NCI-H446 (cell line): ENCODE results near the gene PBXIP1.
A peak's percentile ranks its signal among the peaks of the same experiment; 100 is the strongest.
"Not testable (repeated sequence)": the region's sequence is repeated elsewhere in the genome, so short reads cannot be mapped to it uniquely, and the experiment has no call there.

ENCODE experiments used
- DNase-seq, 2 experiments: peaks; one replicate each; lab custom pipeline; 2025; lab: John Stamatoyannopoulos, UW

The PBXIP1 gene

DNA sequence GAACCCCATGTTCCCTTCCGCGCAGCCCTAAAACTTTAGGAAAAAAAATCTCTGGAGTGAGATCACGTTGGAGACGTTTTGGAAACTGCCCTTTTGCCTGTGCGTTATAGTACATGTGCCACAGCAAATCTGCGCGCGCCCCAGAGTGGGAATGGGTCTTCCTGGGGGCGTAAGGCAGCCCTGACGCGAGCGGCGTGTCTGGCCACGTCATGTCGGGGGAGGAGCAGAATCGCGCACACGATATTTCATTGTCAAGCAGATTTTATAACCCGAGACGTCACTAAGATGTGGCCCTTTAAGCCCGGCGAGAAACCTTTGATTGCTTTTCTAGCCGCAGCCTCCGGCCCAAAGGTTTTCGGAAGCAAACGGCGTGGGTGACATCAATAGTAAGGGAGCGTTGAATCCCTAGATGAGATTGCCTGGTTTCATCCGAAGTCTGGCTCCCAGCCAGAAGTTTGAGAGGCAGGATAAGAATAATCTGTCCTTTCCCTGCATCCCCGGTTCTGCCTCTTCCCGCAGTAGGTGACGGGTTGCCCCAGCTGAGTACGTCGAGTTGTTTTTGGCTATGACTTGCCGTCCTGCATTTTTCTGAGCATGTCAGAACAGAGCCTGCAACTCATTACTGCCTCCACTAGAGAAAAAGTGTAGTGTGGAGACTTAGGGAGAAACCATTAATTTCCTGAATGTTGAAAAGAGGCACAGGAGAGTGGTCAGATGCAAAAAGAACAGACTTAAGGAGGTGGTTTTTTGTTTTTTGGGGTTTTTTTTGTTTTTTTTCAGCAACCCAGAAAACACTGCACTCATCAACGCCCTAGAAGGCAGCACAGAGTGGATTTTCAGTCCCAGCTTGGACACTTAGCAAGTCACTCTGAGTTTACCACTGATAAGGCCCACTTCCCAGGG lies 18.6 kb downstream of the PBXIP1 start:
- DNase-seq: peak; percentile 95 to 98

DNA sequence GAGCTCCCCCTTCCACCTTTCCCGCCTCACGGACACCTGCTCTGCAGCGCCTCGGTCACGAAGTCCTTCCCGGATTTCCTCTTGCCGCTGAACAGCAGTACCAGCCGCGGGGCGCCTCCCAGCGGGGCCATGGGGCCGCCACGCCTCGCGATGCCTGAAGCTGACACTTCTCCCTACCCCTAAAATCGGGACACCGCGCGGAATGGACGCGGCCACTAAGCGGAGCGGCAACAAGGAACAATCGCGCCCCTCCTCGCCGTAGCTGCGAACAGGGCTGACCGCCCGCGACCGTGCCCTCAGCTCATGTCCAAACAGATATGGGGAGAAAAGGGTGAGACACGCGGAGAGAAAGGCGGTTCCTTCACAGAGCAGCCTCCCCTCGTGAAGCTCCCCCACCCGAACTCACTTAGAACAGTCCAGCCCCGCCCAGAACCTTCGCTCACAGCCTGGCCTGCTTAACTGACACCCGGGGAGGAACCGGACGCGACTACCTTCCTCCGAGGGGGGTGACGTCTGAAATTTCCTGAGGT lies 19.3 kb downstream of the PBXIP1 start, which contains the start of gene PMVK:
Gene PMVK (minus strand): TSS at position 165 of the 530 bp plus-strand sequence. CDS start 34 bp downstream, at position 131.
- peak; percentile 96 to 98 for DNase-seq

DNA sequence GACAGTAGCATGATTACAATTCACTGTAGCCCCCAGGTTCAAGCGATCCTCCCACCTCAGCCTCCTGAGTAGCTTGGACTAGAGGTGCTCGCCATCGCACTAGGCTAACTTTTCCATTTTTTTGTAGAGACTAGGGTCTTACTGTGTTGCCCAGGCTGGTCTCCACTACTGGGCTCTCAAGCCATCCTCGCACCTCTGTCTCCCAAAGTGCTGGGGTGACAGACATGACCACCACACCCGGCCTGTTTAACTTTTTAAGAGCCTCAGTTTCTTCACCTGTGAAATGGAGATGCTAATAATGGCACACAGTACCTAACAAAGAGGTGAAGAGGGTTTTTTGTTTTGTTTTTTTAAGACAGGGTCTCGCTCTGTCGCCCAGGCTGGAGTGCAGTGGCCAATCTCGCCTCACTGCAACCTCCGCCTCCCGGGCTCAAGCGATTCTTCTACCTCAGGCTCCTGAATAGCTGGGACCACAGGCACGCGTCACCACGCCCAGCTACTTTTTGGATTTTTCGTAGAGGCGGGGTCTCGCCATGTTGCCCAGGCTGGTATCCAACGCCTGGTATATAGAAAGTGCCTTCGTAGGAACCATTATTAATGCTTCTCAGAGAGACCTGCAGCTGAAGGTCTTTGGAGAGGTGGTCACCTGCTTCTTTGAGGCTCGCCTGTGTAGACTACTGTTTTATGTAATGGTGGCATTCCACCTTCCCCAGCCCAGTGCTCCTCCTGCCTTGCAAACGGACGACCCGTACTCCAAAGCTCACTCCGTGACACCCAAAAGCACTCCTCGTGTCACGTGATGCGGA lies 19.9 kb downstream of the PBXIP1 start:
- DNase-seq: no peak

DNA sequence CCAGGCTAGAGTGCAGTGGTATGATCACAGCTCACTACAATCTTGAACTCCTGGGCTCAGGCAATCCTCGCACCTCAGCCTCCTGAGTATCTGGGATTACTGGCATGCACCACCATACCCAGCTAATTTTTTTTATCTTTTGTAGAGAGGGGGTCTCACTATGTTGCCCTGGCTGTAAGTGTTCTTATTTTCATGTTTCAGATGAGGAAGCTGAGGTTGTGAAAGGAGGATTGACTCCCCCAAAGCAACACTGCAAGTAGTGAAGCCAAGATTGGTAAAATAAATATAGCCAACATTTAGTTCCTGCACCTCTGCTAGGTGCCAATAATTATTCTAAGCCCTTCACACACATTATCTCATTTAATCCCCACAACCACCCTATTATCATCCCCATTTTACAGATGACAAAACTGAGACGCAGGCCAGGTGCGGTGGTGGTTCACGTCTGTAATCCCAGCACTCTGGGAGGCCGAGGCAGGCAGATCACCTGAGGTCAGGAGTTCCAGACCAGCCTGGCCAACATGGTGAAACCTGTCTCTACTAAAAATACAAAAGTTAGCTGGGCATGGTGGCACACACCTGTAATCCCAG lies 21.4 kb downstream of the PBXIP1 start:
- DNase-seq: no peak

DNA sequence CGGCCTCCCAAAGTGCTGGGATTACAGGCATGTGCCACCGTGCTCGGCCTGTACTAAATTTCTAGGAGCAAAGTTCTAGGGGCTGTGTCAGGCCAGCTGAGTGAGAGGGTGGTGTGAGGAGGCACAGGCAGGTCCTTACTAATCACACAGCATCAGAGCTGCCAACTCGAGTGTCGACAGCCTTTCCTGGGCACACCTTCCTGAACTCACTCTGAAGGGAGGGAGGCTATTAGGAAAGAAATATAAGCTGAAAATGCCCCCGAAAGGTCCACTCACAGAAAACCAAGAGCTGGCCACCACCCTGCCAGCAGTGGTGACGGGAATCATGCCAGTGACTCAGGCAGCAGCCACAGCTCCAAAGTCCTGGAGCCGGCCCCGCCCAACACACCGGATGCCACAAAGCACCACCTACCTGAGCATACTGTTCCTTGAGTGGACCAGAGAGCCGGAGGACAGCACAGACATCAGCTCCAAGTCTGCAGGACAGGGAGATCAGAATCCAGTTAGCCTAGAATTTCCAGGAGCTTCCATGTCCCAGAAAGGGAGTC lies 23.9 kb downstream of the PBXIP1 start:
- no peak for DNase-seq

DNA sequence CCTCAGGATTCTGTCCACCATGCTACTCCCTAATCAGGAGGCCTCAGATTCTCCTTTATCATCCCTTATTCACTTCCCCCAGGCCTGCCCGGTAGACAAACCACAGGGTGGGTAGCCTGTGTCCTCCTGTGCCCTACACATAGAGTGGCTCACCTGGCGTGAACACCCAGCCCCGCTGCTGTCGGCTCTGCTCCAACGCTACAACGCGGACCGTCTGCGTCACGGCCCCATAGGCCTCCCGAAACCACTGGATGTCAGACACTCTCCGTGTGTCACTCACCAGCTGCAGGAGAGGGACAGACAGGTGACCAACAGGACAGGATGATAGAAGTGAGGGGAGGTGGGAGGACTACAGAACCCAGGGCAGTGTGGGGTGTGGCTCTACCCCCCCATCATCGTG lies 29.7 kb downstream of the PBXIP1 start:
- DNase-seq: no peak

DNA sequence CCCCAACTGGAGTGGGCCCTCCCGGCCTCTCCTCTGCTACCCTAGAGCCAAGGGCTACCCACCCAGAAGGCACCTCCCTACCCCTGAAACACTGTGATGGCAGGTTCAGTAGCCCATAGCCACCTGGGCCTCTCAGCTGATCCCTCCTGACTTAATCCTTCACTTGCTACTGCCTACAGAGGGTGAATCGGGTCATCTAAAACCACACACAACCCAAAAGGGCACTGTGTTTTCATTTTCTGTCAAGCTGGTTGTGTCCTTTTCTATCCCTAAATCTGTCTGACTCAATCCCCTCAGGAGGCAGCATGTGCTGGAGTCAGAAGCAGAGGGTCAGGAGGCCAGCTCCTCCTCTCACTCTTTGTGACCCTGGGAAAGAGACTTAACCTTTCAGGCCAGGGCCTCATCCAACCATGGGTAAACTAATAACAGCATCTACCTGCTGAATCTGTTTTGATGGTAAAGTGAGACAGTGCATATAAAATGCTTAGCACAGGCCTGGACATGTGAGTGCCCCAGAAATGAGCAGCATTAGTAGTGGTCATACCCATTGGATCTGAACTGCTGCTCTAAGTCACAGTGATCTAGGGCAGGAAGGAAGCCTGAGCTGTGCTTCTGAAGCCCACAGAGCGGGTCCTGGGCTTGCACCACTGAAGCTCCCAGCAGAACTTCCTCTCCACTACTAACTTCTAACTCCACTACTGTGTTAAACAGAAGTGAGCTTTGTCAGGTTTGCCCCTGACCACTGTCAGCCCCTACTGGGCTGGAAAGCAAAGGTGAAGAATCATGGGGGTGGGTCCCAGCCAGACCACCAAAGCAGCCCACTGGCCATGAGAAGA lies 30.3 kb downstream of the PBXIP1 start:
- DNase-seq: no peak

DNA sequence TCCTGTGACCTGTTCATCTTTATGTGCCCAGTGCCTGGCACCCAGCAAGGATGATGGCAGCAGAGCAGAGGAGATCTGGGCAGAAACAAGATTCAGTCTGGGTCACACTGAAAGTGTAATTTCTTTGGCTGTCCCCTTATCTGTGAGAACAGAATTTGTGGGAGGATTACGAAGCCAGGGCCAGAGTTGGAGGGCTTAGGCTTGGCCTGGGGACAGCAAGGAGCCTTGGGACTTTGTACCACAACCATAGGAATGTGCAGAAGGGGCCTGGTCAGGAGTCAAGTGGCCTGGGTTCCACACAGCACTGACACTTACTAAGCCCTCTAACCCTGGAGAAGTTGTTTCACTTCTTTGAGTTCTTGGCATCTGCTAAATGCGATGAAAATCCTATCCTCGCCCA lies 32.2 kb downstream of the PBXIP1 start:
- DNase-seq: no peak

DNA sequence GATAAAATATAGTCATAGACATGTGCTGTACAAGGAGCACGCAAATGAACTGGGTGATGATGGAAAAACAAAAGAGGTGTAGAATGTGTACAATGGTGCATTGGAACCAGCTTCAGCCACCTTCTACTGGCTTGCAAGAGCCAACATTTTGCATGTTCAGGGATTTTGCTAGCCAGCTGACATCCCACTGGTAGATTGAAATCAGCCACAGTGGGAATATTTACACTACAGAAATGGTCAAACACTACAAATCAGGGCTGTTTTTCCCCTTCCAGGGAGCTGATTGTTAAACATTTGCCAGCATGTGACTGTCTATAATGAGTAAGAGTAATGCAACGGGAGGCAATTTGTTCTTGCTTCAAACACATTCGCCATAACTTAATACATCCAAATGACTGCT lies 42.6 kb downstream of the PBXIP1 start:
- no peak for DNase-seq

DNA sequence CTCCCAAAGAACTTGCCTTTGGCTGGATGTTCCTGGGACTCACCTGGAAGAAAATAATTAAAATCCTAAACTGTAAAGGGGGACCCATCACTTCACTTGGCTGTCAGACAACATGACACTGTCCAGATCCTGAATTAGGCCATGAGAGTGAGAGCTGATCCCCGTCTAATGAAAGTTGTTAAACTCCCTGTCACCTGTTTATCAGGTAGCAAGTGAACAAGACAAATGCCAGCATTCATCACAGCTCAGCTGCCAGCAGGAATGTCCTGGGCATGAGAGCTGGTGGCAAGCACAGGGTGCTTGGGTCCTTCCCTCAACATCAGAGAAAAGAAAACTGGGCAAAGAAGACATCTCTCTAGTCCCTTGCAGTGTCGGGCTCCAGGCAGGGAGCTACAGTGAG lies 43.1 kb downstream of the PBXIP1 start:
- no peak for DNase-seq

DNA sequence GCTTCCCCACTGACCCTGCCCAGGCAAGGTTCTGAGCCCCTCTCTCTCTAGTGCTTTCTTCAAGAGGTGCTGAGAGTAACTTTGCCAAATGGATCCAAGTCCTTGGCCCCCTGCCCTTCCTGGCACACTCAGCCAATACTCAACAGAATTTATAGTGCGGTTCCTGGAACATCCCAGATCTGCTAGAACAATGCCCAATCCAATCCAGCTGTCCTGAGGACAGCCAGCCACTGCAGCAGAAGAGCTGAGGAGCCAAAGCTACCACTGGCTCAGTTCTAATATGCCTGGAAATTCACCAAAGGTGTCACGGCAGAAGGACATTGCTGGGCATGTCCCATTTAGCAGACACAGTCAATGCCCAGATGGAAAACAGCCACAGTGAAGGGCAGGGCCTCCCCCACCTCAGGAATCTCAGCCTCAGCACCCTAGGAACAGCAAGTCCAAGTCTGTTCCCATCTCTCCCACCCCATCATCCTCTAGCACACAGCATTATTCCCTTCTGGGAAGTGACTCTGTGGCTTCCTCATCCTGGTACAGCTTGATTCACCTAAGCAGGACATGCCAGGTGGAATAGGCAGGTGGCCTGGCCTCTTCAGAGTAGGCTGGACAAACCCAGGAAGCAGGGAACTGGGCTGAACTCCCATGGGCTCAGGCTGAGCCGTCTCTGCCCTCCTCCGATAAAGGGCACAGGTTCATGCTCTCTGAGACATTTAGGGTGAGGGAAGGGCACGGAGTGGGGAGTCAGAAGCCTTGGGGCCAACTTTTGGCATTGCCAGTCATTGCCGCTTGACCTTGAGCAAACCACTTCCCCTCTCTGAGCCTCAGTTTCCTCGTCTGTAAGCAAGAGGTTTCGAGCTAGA lies 44.0 kb downstream of the PBXIP1 start:
- peak; percentile 11 to 36 for DNase-seq

DNA sequence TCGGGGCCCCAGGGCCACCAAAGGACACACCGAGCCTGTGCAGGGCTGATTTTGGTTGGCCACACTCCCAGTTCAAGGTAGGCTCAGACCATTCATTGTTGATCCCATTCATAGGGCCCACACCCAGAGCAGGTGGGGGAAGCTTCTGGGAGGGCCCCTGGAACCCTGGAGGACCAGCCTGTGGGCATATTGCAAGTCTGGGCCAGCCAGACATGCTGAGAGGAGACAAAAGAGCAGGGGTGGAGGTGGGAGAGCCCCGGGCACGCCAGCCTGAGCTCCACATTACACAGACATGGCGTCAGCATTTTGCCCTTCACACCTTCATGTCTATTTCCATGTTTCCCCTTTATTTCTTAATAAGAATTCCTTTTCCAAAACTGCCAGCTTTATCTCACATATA lies 45.0 kb downstream of the PBXIP1 start:
- DNase-seq: no peak

DNA sequence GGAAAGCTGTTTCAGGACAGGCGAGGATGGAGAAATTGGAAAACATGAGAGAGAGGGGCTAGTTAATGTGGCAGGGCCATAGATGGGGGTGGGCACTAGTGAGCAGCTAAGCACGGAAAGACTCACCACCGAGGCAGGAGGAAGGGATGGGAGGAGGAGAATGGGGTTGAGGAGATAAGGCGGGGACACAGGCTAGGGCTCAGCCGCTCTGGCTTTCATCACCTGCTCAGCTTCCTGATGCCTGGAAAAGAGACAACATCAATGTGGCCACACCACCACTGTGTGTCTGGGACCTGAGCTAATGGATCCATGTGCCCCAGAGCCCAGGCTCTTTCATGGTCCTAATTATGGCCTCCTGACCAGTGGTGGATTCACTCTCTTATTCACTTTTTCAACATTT lies 47.0 kb downstream of the PBXIP1 start:
- DNase-seq: no peak

DNA sequence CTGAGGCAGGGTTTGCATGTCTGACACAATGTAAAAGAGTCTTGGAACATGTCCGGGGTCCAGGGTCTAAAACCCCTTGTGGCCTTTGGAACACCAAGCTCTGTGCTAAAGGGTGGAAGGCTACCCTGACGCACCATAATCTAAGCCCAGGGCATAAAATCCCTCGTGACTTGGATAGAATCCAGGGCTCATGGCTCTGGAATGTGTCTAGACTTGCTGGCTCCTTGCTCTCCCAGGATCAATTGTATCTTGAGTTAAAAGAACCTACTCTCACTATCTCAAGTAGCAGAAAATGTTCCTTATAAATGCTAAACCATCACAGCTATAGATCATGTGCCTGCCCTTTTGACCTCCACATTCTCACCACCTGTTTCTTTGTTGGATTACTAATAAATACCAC lies 47.8 kb downstream of the PBXIP1 start:
- not testable (repeated sequence) for DNase-seq

DNA sequence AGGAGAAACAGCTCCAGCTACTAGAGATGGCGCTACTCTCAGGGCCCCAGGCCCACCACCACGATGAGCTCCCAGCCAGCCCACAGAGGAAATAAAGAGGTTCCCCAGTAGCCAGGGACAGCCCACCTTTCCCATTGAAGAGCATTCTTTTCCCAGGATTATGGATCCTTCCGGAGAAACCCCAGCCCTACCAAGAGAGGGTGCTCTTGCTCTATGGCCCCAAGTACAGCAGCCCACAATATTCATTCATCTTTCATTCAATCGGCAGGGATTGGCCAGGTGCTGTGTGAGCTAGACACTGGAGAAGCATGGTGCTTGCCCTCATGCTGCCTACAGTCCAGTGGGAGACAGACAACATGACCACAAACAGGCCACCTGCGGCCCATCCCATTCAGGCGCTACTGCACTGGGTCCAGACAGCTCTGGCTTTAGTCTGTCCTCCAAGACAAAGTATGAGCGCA lies 49.2 kb downstream of the PBXIP1 start:
- no peak for DNase-seq

DNA sequence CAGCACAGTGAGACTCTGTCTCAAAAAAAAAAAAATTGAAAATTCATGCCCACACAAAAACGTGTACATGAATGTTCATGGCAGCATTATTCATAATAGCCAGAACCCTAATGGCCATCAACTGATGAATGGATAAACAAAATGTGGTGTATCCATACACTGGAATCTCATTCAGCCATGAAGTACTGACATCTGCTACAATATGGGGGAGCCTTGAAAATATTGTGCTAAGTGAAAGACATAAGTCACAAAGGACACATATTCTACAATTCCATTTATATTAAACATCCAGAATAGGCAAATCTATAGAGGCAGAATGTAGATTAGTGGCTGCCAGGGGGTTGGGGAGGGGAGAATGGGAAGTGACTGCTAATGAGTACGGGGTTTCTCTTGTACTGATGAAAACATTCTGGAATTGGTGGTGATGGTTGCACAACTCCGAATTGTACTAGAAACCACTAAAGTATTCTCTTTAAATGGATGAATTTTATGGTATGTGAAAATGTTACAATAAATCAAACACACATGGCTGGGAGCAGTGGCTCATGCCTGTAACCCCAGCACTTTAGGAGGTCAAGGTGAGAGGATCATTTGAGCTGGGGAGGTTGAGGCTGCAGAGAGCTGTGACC lies 52.8 kb downstream of the PBXIP1 start:
- no peak for DNase-seq

DNA sequence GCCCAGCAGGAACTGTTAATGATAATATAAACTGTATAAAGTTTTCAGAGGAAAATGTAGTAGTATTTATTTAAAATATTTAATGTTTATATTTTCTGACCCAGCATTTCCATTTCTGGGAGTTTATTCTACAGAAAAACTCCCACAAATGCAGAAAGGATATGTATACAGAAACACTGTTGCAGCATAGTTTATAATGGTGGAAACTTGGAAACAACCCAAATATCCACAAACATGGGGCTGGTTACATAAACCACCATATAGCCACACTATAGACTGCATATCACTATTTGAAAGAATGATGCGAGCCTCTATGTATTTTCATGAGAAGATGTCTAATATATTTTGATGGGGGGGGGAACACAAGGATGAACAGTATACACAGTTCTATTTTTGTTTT lies 54.3 kb downstream of the PBXIP1 start:
- DNase-seq: no peak

DNA sequence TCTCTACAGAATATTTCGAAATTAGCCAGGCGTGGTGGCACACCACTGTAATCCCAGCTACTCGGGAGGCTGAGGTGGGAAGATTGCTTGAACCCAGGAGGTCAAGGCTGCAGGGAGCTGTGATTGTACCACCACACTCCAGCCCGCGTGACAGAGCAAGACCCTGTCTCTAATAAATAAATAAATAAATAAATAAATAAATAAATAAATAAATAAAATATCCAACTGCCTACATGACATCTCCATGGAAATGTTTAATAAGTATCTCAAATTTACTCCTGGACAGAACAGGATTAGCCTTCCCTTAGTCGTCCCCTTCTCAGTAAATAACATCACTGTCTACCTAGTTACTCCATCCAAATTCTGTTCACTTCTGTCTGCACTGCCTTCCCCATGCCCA lies 56.9 kb downstream of the PBXIP1 start:
- DNase-seq: no peak

DNA sequence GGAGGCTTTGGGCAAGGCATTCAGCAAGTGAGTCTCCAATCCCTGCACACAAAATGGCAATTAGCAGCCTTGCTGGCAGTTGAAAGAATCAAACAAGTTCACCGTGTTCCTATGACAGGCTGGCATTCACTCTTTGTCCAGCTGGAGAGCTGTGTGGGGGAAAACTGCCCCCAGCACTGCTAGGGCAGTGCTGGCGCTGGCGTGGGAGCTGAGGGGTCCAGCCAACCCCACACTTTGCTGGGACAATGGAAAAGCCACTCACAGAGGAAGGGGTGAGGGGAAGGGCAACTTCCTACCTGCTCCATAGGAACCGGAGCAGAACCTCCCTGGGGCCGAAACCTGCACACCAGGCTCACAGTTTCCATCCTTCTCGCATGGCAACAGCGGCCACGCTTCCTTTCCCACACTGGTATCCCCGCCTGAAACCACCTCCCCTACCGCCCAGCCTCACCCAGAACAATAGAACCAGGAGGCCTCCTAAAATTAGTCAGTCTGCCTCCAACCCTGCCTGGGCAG lies 59.1 kb downstream of the PBXIP1 start:
- no peak for DNase-seq
